K562 (cell line): ENCODE results near the gene OTOP3. TPM values are rescaled to one million over a fixed set of nuclear protein-coding genes. Genes with fewer than 3 reads are reported as not detected.

Experiments
- ARID1B ChIP-seq: fragments of 450-650 bp; IDR thresholded peaks from 2 replicates; pipeline ENCODE4 v1.6.1; 2016; ENCODE audit warnings: antibody characterized with exemption, mild to moderate bottlenecking, inconsistent platforms
- ARID2 ChIP-seq: fragments of 450-650 bp; IDR thresholded peaks from 2 replicates; pipeline ENCODE4 v1.6.1; 2017; ENCODE audit warnings: antibody characterized with exemption, mild to moderate bottlenecking
- ARID4B ChIP-seq: sonication (generic); formaldehyde crosslinking; IDR thresholded peaks from 2 replicates; pipeline ENCODE4 v1.8.0; 2022; ENCODE audit warnings: mild to moderate bottlenecking, missing genetic modification reagents
- CHD1 ChIP-seq: fragments of 200-600 bp; sonication (generic); IDR thresholded peaks from one replicate; pipeline ENCODE4 v1.6.1; 2012; ENCODE audit warnings: mild to moderate bottlenecking, moderate library complexity, low read length, inconsistent platforms
- ELK1 ChIP-seq: sonication (generic); formaldehyde crosslinking; IDR thresholded peaks from 2 replicates; pipeline ENCODE4 v1.8.1; 2022; ENCODE audit warnings: missing genetic modification reagents
- HBP1 ChIP-seq: fragments of 450-650 bp; formaldehyde crosslinking; IDR thresholded peaks from 2 replicates; pipeline ENCODE4 v1.4.0; 2022; ENCODE audit warnings: missing genetic modification characterization
- HDAC3 ChIP-seq: fragments of 450-650 bp; IDR thresholded peaks from 2 replicates; pipeline ENCODE4 v1.6.1; 2018; ENCODE audit warnings: borderline replicate concordance, mild to moderate bottlenecking, moderate library complexity; ENCODE audit not compliant: partially characterized antibody
- HMGN3 ChIP-seq: IDR thresholded peaks from 2 replicates; pipeline ENCODE4 v1.6.1; 2011; ENCODE audit warnings: borderline replicate concordance, low read depth, mild to moderate bottlenecking, mixed read lengths, low read length; ENCODE audit not compliant: insufficient read length; ENCODE audit errors: extremely low read depth
- HNRNPLL ChIP-seq: fragments of 200-400 bp; formaldehyde crosslinking; IDR thresholded peaks from 2 replicates; pipeline ENCODE4 v1.6.1; 2017; ENCODE audit warnings: low read length, low read depth, mild to moderate bottlenecking; ENCODE audit not compliant: poor library complexity, severe bottlenecking
- HOMEZ ChIP-seq: fragments of 250-450 bp; sonication (Bioruptor Pico); IDR thresholded peaks from 2 replicates; pipeline ENCODE4 v1.4.0; 2020; ENCODE audit warnings: mild to moderate bottlenecking, moderate library complexity
- KDM2B ChIP-seq: fragments of 250-450 bp; sonication (Bioruptor Pico); IDR thresholded peaks from 2 replicates; pipeline ENCODE4 v1.8.0; 2021; ENCODE audit warnings: mild to moderate bottlenecking, moderate library complexity
- NFE2 ChIP-seq: IDR thresholded peaks from 2 replicates; pipeline ENCODE4 v1.6.1; 2014; ENCODE audit warnings: antibody characterized with exemption, low read depth
- RBFOX2 ChIP-seq: fragments of 200-400 bp; formaldehyde crosslinking; IDR thresholded peaks from 2 replicates; pipeline ENCODE4 v1.6.1; 2017; ENCODE audit warnings: low read depth, mild to moderate bottlenecking, low read length, moderate library complexity
- RHOXF2B ChIP-seq: fragments of 250-450 bp; sonication (Bioruptor Pico); conservative IDR thresholded peaks from 2 replicates; pipeline ENCODE4 v1.5.1; 2021
- TFAM ChIP-seq: fragments of 250-450 bp; sonication (Bioruptor Pico); conservative IDR thresholded peaks from 2 replicates; pipeline ENCODE4 v1.5.0; 2021; ENCODE audit warnings: mild to moderate bottlenecking, moderate library complexity
- U2AF2 ChIP-seq: fragments of 200-400 bp; formaldehyde crosslinking; optimal IDR thresholded peaks from 2 replicates; pipeline ENCODE3; 2017; ENCODE audit warnings: low read depth, mild to moderate bottlenecking, low read length
- ZNF740 ChIP-seq, 3 experiments: fragments of 200-800 bp in 1 of 3; sonication (Bioruptor generic) in 1 of 3; sonication (generic) in 1 of 3; formaldehyde crosslinking in 1 of 3; IDR thresholded peaks; 2 replicates each; pipeline versions ENCODE4 v1.6.1 to v1.8.0; 2016 to 2022; ENCODE audit warnings: mild to moderate bottlenecking in 2 of 3, missing compliant biosample characterization in 2 of 3, missing genetic modification characterization in 2 of 3, missing genetic modification reagents in 1 of 3
- polyA plus RNA-seq, 8 experiments: library from polyadenylated mRNA; depleted of rRNA in 4 of 8; stranded (reverse) in 5 of 8; unstranded in 3 of 8; fragments of >200 nt; fragmentation: Nextera tagmentation in 2 of 8; fragmentation: Illumina TruSeq in 1 of 8; extraction: Ambion mirVana in 2 of 8; extraction: Trizol in 1 of 8; gene quantifications; 2 replicates each; pipeline versions ENCODE4 v1.2.1 to v1.2.3, GENCODE V29; 2011 to 2014; ENCODE audit warnings: inconsistent platforms in 1 of 8, missing spikeins in 1 of 8
- total RNA-seq, 7 experiments: library from RNA; depleted of rRNA in 6 of 7; stranded (reverse); fragments of >200 nt in 6 of 7; fragmentation: Illumina TruSeq in 2 of 7; extraction: Trizol in 2 of 7; gene quantifications; 2 replicates each; pipeline versions ENCODE4 v1.2.1 to v1.2.3, GENCODE V29; 2011 to 2021; ENCODE audit warnings: low replicate concordance in 1 of 7

Gene OTOP3
- total and polyA plus RNA-seq, 9 of the 15 experiments (the other 6 are each of a cell fraction or from before 2014, with no cell fraction given), result not detected

- no peak for TF ChIP-seq HDAC3
- no peak for TF ChIP-seq HOMEZ (CRISPR knock-in tag)
- TF ChIP-seq ARID2, result 0 out of 2 replicates have a peak, but pooled peaks have one; percentile 8
- no peak for TF ChIP-seq RHOXF2B
- no peak for TF ChIP-seq ARID1B
- no peak for TF ChIP-seq KDM2B (CRISPR knock-in tag)
- TF ChIP-seq HNRNPLL, result peak; percentile 21
- no peak for TF ChIP-seq HBP1 (CRISPR knock-in tag)
- TF ChIP-seq HMGN3, result peak; percentile 69
- TF ChIP-seq TFAM (CRISPR knock-in tag), result no peak
- TF ChIP-seq ZNF740 (CRISPR knock-in tag; IDR thresholded peaks at IDR 0.05), result no peak
- no peak for TF ChIP-seq ZNF740 (tag; IDR thresholded peaks at IDR 0.05)
- no peak for TF ChIP-seq U2AF2
- peak; percentile 73 for TF ChIP-seq CHD1
- peak; percentile 72 for TF ChIP-seq RBFOX2
- TF ChIP-seq ARID4B (CRISPR knock-in tag), result no peak
- TF ChIP-seq NFE2, result no peak
- no peak for TF ChIP-seq ELK1 (CRISPR knock-in tag)
Measured at GRCh38 chr17:74987909-74988711, 52.4 kb downstream of the OTOP3 start (continued).
